Lung (tissue), 12 donors: ENCODE results near the gene DENND2C. TPM values are rescaled to one million over a fixed set of nuclear protein-coding genes. Genes with fewer than 3 reads are reported as not detected.

Experiments used
- ATAC-seq: fragments of 200-7000 bp; cut with Tn5 transposase; one replicate; pipeline ENCODE4 v1.9.1; 2020; ENCODE audit warnings: moderate number of reproducible peaks; ENCODE audit not compliant: insufficient read depth, low FRiP score
- DNase-seq, 3 donors: peaks; one replicate each; pipeline ENCODE4 v3.0.0-alpha.2; 2013 to 2017
- H3K27ac ChIP-seq, 2 donors: one replicate each; pipeline ENCODE4 v1.5.1; 2013; ENCODE audit warnings: mild to moderate bottlenecking in 2 of 2, moderate library complexity in 2 of 2, control low read depth in 1 of 2, inconsistent platforms in 1 of 2, low read depth in 1 of 2, low read length in 1 of 2
- H3K27me3 ChIP-seq, 3 donors: one replicate each; pipeline ENCODE4 v1.5.1; 2013; ENCODE audit warnings: low read length in 2 of 3; ENCODE audit not compliant: control insufficient read depth in 3 of 3, insufficient read depth in 3 of 3
- H3K36me3 ChIP-seq, 4 donors: one replicate each; pipeline ENCODE4 v1.5.1; 2013; ENCODE audit warnings: low read length in 4 of 4, mild to moderate bottlenecking in 1 of 4, moderate library complexity in 1 of 4; ENCODE audit not compliant: control insufficient read depth in 4 of 4, insufficient read depth in 4 of 4
- H3K4me1 ChIP-seq, 5 donors: one replicate each; pipeline ENCODE4 v1.5.1; 2013; ENCODE audit warnings: low read length in 5 of 5, mild to moderate bottlenecking in 2 of 5, moderate library complexity in 1 of 5; ENCODE audit not compliant: control insufficient read depth in 5 of 5, insufficient read depth in 5 of 5
- H3K4me3 ChIP-seq: one replicate; pipeline ENCODE4 v1.5.1; 2013; ENCODE audit warnings: mild to moderate bottlenecking, control low read depth, moderate library complexity
- H3K9ac ChIP-seq, 2 donors: one replicate each; pipeline ENCODE4 v1.5.1; 2013; ENCODE audit warnings: low read length in 2 of 2, control low read depth in 1 of 2; ENCODE audit not compliant: insufficient read depth in 1 of 2
- H3K9me3 ChIP-seq, 4 donors: one replicate each; pipeline ENCODE4 v1.5.1; 2013; ENCODE audit warnings: low read length in 3 of 4, mild to moderate bottlenecking in 1 of 4, moderate library complexity in 1 of 4; ENCODE audit not compliant: control insufficient read depth in 4 of 4, insufficient read depth in 3 of 4
- CTCF ChIP-seq: IDR thresholded peaks from 2 replicates; pipeline ENCODE4 v1.5.1; 2012; ENCODE audit warnings: mild to moderate bottlenecking; ENCODE audit errors: control extremely low read depth, extremely low read depth
- WGBS, 2 donors: extraction: QIAGEN DNeasy Blood & Tissue Kit; methylation state at CpG; one replicate each; pipeline ENCODE4 v1.1.7; 2013; 5-methylcytosine and 5-hydroxymethylcytosine counted together
- polyA plus RNA-seq, 2 donors: library from polyadenylated mRNA; stranded (reverse); fragments of 200-250 nt; gene quantifications; one replicate each; pipeline ENCODE4 v1.2.1, GENCODE V29; 2013
- total RNA-seq, 2 donors: library from RNA; depleted of rRNA in 1 of 2; stranded (reverse); fragments of >200 nt in 1 of 2; gene quantifications; one replicate each; pipeline ENCODE4 v1.2.1, GENCODE V29; 2014 to 2021
- donor health status: control.
- donor health status: control.
- donor health status: Bipolar disorder and iron deficiency.
- donor health status: healthy.
- donor health status: DM: yes; HTN: yes; CAD: no.

Gene DENND2C
- total and polyA plus RNA-seq, 4 donors: 1.00 to 6.1 (median 3.0) TPM

GRCh38 chr1:114691061-114691460 is 21.2 kb upstream of the DENND2C start:
- Histone ChIP-seq H3K9me3 (no peaks in the 10 kb centered on the region), H3K27ac (no peak overlapping the region), H3K36me3 (no peaks in the 10 kb centered on the region), H3K27me3 (peaks cover 0 to 7% (median 0%) of the 10 kb centered on the region in 3 donors), H3K9ac (no peak overlapping the region), H3K4me3 (no peak overlapping the region), H3K4me1 (no peaks in the 10 kb centered on the region)
- no peak for DNase-seq
- no peak for ATAC-seq
- WGBS, 2 donors: 78 to 80% methylated on average over 2 of the region's 2 CpGs
- TF ChIP-seq CTCF: no peak

- 74 to 90% methylated on average over 1 of the region's 1 CpG for WGBS, 2 donors
- Histone ChIP-seq H3K36me3 (no peaks in the 10 kb centered on the region), H3K4me3 (no peak overlapping the region), H3K9me3 (no peaks in the 10 kb centered on the region), H3K27ac (no peak overlapping the region), H3K9ac (no peak overlapping the region), H3K4me1 (no peaks in the 10 kb centered on the region), H3K27me3 (peaks cover 0 to 7% (median 2%) of the 10 kb centered on the region in 3 donors)
- TF ChIP-seq CTCF: no peak
- no peak for DNase-seq
- no peak for ATAC-seq
These were observed 20.3 kb upstream of the DENND2C start for GRCh38 chr1:114690148-114690547.

GRCh38 chr1:114688526-114688925 is 18.7 kb upstream of the DENND2C start:
- WGBS, 2 donors: 85 to 88% methylated on average over 4 of the region's 4 CpGs
- no peak overlapping the region for H3K27ac ChIP-seq
- H3K4me3 ChIP-seq: no peak overlapping the region
- peaks cover 0 to 11% (median 2%) of the 10 kb centered on the region in 3 donors for H3K27me3 ChIP-seq
- no peaks in the 10 kb centered on the region for H3K9me3 ChIP-seq
- DNase-seq (no peak), ATAC-seq (no peak)
- H3K36me3 ChIP-seq: no peaks in the 10 kb centered on the region
- no peak overlapping the region for H3K9ac ChIP-seq
- no peaks in the 10 kb centered on the region for H3K4me1 ChIP-seq
- TF ChIP-seq CTCF: no peak

- 81 to 90% methylated on average over 5 of the region's 5 CpGs for WGBS, 2 donors
- no peak for TF ChIP-seq CTCF
- no peak overlapping the region for H3K4me3 ChIP-seq
- no peak for ATAC-seq
- H3K27ac ChIP-seq: no peak overlapping the region
- no peak overlapping the region for H3K9ac ChIP-seq
- no peaks in the 10 kb centered on the region for H3K9me3 ChIP-seq
- DNase-seq: no peak
- H3K36me3 ChIP-seq: no peaks in the 10 kb centered on the region
- peaks cover 0 to 16% (median 2%) of the 10 kb centered on the region in 3 donors for H3K27me3 ChIP-seq
- H3K4me1 ChIP-seq: no peaks in the 10 kb centered on the region
These were observed 16.0 kb upstream of the DENND2C start for GRCh38 chr1:114685851-114686250.
